Dedifferentiated amniotic fluid mesenchymal stem cell (primary cell): ENCODE results near the gene NAT16.
A peak's percentile ranks its signal among the peaks of the same experiment; 100 is the strongest.
"Not testable (repeated sequence)": the region's sequence is repeated elsewhere in the genome, so short reads cannot be mapped to it uniquely, and the experiment has no call there.

ENCODE experiments used
- DNase-seq: peaks from one replicate; pipeline ENCODE4 v3.0.0-alpha.2; 2016; ENCODE audit errors: extremely low spot score

NAT16 gene

GRCh38 chr7:101125989-101126650 lies 54.0 kb downstream of the NAT16 start:
- DNase-seq: peak; percentile 27

DNA sequence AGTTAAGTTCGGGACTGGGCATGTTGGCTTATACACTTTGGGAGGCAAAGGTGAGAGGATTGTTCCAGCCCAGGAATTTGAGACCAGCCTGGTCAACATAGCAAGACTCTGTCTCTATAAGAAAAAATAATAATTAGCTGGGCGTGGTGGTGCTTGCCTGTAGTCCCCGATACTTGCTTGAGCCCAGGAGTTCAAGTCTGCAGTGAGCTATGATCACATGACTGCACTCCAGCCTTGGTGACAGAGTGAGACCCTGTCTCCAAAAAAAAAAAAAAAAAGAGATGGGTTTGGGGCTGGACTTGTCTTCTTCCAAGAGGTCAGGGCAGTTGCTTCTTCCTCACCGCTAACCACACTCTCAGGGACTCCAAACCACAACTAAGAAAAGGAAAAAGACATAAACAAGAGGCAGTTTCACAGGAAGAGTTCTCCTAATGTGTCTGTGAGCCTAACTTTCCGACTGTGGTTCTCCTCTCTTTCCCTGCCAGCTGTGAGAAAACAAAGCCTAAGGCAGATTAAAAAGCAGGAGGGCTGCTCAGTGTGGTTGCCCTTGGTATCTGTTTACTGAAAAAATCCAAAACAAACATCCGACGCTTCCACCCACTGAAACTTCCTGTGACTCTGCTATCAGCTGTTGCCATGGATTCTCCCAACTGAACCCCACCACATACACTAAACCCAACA lies 55.6 kb downstream of the NAT16 start:
- DNase-seq: peak; percentile 93

DNA sequence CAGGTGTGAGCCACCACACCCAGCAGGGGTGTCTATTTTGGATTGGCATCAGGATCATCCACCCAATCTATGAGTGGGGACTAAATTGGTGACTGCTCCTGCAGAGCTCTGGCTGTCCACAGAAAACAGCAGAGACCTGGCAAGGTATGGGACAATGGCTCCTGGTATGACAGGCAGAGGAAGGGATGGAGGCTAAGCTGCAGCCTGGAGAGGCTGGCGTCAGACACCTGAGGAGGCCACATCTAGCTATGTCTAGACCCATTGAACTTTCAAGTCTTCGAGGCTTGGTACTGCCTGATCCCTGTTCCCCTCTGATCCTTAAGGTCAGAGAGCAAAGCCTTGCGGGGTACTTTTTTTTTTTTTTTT lies 56.4 kb downstream of the NAT16 start:
- no peak for DNase-seq

DNA sequence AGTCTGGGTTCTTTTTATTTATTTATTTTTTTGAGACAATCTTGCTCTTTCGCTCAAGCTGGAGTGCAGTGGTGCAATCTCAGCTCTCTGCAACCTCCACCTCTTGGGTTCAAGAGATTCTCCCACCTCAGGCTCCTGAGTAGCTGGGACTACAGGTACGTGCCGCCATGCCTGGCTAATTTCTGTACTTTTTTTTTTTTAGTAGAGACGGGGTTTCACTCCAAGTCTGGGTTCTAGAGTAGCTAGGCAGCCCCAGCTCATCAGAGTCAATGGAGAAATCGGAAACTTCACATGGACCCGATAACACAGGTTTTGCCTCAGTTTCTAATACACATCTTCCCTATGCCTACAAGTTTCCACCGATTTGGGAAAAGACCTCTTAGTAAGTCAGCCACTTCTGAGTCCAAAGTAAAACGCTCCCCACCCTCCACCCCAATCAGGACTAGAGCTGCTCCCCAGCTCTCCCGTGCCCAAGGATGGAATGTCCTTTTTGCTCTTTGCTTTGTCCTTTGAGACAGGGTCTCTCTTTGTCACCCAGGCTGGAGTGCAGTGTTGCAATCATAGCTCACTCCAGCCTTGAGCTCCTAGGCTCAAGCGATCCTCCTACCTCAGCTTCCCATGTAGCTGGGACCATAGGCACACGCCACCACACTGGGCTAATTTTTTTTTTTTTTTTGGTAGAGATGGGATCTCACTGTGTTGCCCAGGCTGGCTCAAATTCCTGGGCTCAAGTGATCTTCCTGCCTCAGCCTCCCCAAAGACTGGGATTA lies 57.0 kb downstream of the NAT16 start:
- DNase-seq: no peak

GRCh38 chr7:101121991-101122932 lies 57.8 kb downstream of the NAT16 start:
- peak; percentile 99 for DNase-seq

GRCh38 chr7:101121631-101121990 lies 58.5 kb downstream of the NAT16 start:
- DNase-seq: not testable (repeated sequence)
